T-helper 1 cell treated with Interleukin-12 subunit alpha and Interleukin-12 subunit beta and Interleukin-4 antibody, amounts not matched to agents 30 μg/mL and 1 μg/mL, for 36 hours (primary cell): ENCODE measurements around the gene TMIGD2.

Source experiments
- H3K27ac Mint-ChIP-seq: one replicate; pipeline ENCODE4 v1.8.0; 2021; ENCODE audit warnings: mild to moderate bottlenecking, mixed read lengths
- H3K27me3 Mint-ChIP-seq: one replicate; pipeline ENCODE4 v1.8.0; 2021; ENCODE audit warnings: low read depth, mixed read lengths
- H3K36me3 Mint-ChIP-seq: one replicate; pipeline ENCODE4 v1.8.0; 2021; ENCODE audit warnings: low read depth, mixed read lengths
- H3K4me1 Mint-ChIP-seq: one replicate; pipeline ENCODE4 v1.8.0; 2021; ENCODE audit warnings: low read depth, mixed read lengths
- H3K4me3 Mint-ChIP-seq: one replicate; pipeline ENCODE4 v1.8.0; 2021; ENCODE audit warnings: mild to moderate bottlenecking, moderate library complexity, mixed read lengths
- H3K9me3 Mint-ChIP-seq: one replicate; pipeline ENCODE4 v1.8.0; 2021; ENCODE audit warnings: mixed read lengths

Gene TMIGD2

DNA sequence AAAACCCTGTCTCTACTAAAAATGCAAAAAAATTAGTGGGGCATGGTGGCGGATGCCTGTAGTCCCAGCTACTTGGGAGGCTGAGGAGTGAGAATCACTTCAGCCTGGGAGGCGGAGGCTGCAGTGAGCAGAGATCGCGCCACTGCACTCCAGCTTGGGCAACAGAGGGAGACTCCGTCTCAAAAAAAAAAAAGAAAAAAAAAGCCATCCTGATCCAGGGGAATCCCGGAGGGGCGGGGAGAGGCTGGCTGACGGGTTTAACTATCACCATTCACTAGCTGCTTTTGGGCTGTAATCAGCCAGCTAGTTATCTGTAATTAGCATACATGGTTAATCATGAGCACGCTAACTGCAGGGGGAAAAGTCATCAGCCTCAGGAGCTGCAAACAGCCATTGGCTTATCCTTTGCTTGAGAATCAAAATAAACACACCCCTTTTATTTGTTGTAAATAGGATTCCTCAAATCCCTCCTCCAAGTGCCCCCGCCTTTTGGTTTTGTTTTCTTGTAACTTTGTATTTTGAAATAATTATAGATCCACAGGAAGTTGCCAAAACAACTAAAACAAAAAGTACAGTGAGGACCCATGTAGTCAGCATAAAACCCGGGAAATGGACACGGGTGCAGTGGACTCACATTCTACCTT is 11.8 kb upstream of the TMIGD2 start:
- Mint-ChIP-seq H3K27me3 (no peaks in the 10 kb centered on the region), H3K27ac (no peak overlapping the region), H3K4me1 (no peaks in the 10 kb centered on the region), H3K9me3 (peaks cover 3% of the 10 kb centered on the region), H3K36me3 (peaks cover 9% of the 10 kb centered on the region), H3K4me3 (no peak overlapping the region)

DNA sequence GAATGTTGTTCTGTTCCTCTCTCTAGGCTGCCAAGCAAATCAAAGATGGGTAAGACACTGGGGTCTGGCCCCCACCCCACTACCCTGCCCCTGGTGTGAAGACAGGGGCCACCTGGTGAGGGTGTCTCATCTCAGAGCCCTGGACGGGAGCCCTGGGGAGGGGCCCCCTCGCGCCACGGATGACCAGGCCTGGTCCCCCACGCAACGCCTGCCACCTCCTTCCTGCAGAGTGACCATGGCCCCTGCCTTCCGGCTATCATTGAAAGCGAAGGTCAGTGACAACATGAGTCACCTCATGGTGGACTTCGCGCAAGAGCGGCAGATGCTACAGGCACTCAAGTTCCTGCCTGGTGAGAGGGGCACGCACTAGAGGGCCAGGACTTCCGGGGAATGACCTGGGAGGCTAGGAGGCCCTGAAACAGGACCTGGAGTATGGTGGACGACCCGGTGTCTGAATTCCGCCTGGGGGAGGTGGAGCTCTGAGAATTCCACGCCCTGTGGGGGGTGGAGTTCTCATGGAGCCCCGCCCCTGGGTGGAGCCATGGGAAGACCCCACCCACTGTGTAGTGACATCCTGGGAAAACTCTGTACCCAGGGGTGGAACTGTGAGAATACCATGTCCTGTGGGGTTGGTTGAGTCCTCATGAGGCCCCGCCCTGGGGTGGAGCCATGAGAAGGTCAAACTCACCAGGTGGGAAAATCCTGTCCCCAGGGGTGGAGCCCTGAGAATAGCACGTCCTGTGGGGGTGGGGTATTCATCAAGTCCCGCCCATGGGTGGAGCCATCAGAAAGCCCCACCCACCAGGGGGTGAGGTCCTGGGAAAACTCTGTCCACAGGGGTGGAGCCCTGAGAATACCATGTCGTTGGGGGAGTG is 8.3 kb upstream of the TMIGD2 start:
- Mint-ChIP-seq H3K27me3 (no peaks in the 10 kb centered on the region), H3K36me3 (peaks cover 4% of the 10 kb centered on the region), H3K4me3 (no peak overlapping the region), H3K4me1 (peaks cover under 1% of the 10 kb centered on the region), H3K27ac (no peak overlapping the region), H3K9me3 (no peaks in the 10 kb centered on the region)

GRCh38 chr19:4305659-4306058 is 3.5 kb upstream of the TMIGD2 start:
- H3K4me1 Mint-ChIP-seq, result peaks cover 22% of the 10 kb centered on the region
- peaks cover 8% of the 10 kb centered on the region for H3K36me3 Mint-ChIP-seq
- peak overlapping the region; percentile 83 for H3K27ac Mint-ChIP-seq
- H3K27me3 Mint-ChIP-seq, result no peaks in the 10 kb centered on the region
- no peaks in the 10 kb centered on the region for H3K9me3 Mint-ChIP-seq
- peak overlapping the region; percentile 76 for H3K4me3 Mint-ChIP-seq

GRCh38 chr19:4305257-4305612 is 3.0 kb upstream of the TMIGD2 start:
- H3K4me3 Mint-ChIP-seq, result peak overlapping the region; percentile 76
- H3K4me1 Mint-ChIP-seq, result peaks cover 24% of the 10 kb centered on the region
- peaks cover 11% of the 10 kb centered on the region for H3K36me3 Mint-ChIP-seq
- peak overlapping the region; percentile 83 for H3K27ac Mint-ChIP-seq
- no peaks in the 10 kb centered on the region for H3K27me3 Mint-ChIP-seq
- H3K9me3 Mint-ChIP-seq, result no peaks in the 10 kb centered on the region

DNA sequence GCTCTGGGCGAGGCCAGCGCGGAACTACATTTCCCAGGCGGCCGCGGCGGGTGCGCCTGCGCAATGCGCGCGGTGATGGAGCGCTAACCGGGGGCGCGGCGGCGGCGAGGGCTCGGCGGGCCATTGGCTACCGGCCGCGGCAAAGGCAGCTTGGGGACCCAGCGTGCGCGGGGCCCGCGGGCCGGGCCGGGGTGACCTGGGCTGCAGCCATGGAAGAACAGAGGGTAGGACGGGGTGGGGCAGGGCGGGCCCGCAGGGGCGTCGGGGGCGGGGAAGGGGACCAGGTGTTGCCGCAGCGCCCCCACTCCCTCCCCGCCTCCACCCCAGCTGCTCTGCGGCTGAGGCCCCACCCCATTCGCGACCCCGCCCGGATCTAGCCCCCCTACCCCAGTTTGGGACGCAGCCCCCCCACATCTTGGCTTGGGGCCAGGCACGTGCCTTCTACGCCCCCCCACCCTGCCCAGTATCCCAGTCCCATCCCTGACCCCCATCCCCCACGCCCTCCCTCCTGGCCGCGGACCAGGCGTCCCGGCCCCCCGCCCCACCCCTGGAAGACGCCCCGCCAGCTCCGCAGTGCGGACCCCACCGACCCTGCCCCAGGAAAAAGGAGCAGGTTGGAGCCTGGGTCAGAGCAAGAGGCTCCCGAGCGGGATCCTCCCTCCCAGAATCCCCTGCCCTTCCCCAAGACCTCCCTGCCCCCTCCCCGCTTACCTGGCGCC is 2.5 kb upstream of the TMIGD2 start, which contains the start of gene FSD1:
TSS of gene FSD1 (plus strand) at position 61 of the 719 bp plus-strand sequence. CDS start at position 210, 149 bp downstream.
- H3K27ac Mint-ChIP-seq, result peak within 1 kb of the TSS; percentile 83
- H3K27me3 Mint-ChIP-seq, result no peaks in the 10 kb centered on the region

GRCh38 chr19:4303819-4304537 is 1.8 kb upstream of the TMIGD2 start:
- Mint-ChIP-seq H3K4me1 (peaks cover 24% of the 10 kb centered on the region), H3K27ac (peak overlapping the region; percentile 67), H3K27me3 (no peaks in the 10 kb centered on the region), H3K4me3 (peak overlapping the region; percentile 60), H3K36me3 (peaks cover 11% of the 10 kb centered on the region), H3K9me3 (no peaks in the 10 kb centered on the region)

More for the DNA sequence above, 2.5 kb upstream of the TMIGD2 start, which contains the start of gene FSD1:
- peaks cover 11% of the 10 kb centered on the region for H3K36me3 Mint-ChIP-seq
- H3K9me3 Mint-ChIP-seq, result no peaks in the 10 kb centered on the region
- H3K4me3 Mint-ChIP-seq, result peak within 1 kb of the TSS; percentile 76
- H3K4me1 Mint-ChIP-seq, result peaks cover 24% of the 10 kb centered on the region

DNA sequence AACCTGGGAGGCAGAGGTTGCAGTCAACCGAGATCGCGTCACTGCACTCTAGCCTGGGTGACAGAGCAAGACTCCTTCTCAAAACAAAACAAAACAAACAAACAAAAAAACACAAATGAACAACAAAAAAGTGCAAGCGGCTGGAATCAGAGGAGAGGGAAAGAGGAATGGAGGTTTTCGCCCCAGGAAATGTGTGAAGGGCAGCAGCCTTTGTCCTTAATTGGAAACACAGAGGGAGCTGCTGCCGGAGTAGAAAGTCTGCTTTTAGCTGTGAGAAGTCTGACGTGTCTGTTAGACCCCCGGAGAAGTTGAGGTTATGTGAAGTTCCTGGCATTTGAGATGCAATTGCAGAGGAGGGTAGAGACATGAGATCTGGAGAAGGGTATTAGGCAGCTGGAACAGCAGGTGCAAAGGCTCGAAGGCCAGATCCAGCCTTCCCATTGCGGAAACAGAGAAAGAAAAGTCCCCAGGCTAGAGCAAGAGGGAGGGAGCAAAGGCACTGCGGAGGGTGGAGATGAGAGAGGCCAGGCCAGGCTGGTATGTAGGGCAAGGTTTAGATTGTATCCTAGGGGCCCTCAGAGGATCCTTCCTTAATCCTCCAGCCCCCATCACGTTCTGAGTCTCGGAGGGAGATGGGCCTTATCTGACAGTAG is 473 bp downstream of the TMIGD2 start:
- H3K27ac Mint-ChIP-seq, result peak overlapping the region; percentile 85
- peaks cover 27% of the 10 kb centered on the region for H3K4me1 Mint-ChIP-seq
- H3K27me3 Mint-ChIP-seq, result no peaks in the 10 kb centered on the region
- peak overlapping the region; percentile 88 for H3K4me3 Mint-ChIP-seq
- peaks cover 10% of the 10 kb centered on the region for H3K36me3 Mint-ChIP-seq
- no peaks in the 10 kb centered on the region for H3K9me3 Mint-ChIP-seq

- H3K27ac Mint-ChIP-seq, result peak overlapping the region; percentile 68
- H3K4me1 Mint-ChIP-seq, result peaks cover 28% of the 10 kb centered on the region
- no peaks in the 10 kb centered on the region for H3K27me3 Mint-ChIP-seq
- H3K9me3 Mint-ChIP-seq, result no peaks in the 10 kb centered on the region
- peak overlapping the region; percentile 74 for H3K4me3 Mint-ChIP-seq
- H3K36me3 Mint-ChIP-seq, result peaks cover 9% of the 10 kb centered on the region
Observed at GRCh38 chr19:4300589-4300988, 1.6 kb downstream of the TMIGD2 start.

DNA sequence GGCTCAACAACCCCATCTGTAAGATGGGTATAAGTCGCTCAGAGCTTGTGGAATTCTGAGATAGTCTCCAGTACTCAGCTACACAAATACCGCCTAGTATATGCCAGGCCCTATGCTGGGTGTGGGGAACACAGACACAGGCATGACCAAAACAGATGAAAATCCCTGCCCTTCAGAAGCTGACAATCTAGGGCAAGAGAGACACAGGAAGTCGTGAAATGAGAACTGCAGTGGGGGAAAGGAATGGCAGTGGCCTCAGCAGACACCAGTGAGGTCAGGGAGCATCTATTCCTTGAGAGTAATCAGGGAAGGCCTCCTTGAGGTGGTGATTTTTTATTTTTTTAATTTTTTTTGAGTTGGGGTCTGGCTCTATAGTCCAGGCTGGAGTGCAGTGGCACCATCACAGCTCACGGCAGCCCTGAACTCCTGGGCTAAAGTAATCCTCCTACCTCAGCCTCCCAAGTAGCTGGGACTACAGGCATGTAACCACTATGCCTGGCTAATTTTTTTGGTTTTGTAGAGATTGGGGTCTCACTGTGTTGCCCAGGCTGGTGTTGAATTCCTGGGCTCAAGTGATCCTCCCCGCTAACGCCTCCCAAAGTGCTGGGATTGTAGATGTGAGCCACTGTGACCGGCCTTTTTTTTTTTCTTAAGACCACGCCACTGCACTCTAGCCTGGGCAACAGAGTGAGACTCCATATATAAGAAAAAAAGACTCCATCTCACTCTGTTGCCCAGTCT is 3.2 kb downstream of the TMIGD2 start:
- Mint-ChIP-seq H3K9me3 (no peaks in the 10 kb centered on the region), H3K4me1 (peaks cover 23% of the 10 kb centered on the region), H3K36me3 (peaks cover 10% of the 10 kb centered on the region), H3K27me3 (no peaks in the 10 kb centered on the region), H3K27ac (peak overlapping the region; percentile 67), H3K4me3 (peak overlapping the region; percentile 29)

DNA sequence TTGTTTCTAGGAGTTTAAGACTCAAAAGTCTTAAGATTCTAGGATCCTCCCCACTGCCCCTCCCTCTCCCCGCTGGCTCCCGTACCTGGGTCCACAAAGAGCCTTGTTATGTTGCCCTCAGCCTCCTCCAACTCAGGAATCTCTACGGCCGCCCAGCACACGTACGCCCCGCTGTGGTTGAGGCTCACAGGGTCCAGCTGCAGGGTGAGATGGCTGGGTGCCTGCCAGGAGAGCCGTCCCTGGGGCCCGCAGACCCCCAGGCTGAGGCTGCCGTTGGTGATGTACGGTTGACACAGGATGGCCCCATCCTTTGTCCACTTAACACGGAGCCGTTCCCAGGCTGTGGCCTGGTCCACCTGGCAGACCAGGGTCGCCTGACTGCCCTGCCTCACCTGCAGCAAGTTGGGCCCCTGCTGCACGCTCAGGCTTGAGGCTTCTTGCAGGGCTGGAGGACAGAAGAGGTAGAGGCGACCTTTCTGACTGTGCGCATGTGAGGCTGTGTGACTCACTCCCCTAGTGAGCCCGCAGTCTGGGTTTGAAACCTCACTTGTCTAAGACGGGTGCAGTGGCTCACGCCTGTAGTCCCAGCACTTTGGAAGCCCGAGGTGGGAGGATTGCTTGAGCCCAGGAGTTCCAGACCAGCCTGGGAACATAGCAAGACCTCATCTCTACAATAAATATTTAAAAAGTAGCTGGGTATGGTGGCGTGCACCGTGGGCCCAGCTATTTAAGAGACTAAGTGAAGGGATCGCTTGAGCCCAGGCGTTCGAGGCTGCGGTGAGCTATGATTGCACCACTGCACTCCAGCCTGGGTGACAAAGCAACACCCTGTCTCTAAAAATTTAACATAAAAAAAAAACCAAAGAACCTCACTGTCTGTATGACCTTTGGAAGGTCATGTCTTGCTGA is 4.0 kb downstream of the TMIGD2 start:
- H3K36me3 Mint-ChIP-seq, result peaks cover 10% of the 10 kb centered on the region
- no peaks in the 10 kb centered on the region for H3K9me3 Mint-ChIP-seq
- no peaks in the 10 kb centered on the region for H3K27me3 Mint-ChIP-seq
- H3K27ac Mint-ChIP-seq, result peak overlapping the region; percentile 67
- H3K4me3 Mint-ChIP-seq, result peak overlapping the region; percentile 29
- H3K4me1 Mint-ChIP-seq, result peaks cover 18% of the 10 kb centered on the region

DNA sequence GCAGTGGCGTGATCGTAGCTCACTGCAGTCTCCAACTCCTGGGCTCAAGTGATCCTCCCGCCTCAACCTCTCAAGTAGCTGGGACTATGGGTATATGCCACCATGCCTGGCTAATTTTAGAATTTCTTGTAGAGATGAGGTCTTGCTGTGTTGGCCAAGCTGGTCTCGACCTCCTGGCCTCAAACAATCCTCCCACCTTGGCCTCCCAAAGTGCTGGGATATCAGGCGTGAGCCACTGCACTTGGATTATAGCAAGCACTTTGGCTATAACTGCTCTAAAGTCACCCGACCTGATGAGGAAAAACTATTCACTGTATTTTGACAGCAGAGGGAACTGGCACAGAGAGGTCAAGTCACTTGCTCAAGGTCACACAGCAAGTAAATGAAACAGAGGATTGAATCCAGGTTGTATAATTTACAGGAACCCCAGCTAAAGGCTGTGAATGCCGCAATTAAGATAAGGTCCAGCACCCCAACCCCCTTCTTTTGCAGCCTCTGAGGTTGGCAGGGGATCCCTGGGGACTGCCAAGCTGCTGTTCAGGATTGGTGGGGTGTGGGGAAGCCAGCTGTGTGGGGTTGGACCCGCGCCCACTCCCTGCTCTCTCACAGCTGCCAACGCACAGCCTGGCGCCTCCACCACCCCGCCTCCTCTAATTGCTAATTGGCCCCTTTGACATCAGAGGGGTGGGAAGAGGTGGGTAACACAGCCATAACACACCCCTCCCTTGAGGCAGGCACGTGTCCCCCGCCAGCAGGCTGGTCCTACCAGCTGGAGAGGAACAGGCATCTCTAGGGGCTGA is 6.0 kb downstream of the TMIGD2 start:
- no peak overlapping the region for H3K27ac Mint-ChIP-seq
- no peaks in the 10 kb centered on the region for H3K27me3 Mint-ChIP-seq
- H3K36me3 Mint-ChIP-seq, result peaks cover 7% of the 10 kb centered on the region
- H3K9me3 Mint-ChIP-seq, result no peaks in the 10 kb centered on the region
- no peak overlapping the region for H3K4me3 Mint-ChIP-seq
- peaks cover 8% of the 10 kb centered on the region for H3K4me1 Mint-ChIP-seq

DNA sequence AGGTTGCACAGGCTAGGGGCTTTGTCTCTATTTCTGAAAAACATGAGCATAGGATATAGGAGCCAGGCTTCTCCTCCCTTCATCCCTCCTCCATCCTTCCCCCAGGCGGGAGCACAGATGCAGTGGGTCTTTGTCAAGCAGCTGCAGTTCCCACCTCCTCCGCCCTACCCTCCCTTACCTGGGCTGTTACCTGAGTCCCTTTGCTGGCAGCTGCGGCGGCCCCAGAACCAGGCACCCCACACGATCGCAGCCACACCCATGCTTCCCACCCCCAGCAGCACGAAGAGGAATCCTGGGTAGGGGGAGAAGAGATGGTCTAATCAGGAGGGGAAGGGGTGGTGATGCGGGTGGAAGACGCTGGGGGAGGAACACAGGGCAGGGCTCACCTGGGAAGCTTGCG is 7.8 kb downstream of the TMIGD2 start:
- H3K27ac Mint-ChIP-seq, result no peak overlapping the region
- no peak overlapping the region for H3K4me3 Mint-ChIP-seq
- H3K4me1 Mint-ChIP-seq, result peaks cover 4% of the 10 kb centered on the region
- H3K9me3 Mint-ChIP-seq, result no peaks in the 10 kb centered on the region
- peaks cover 4% of the 10 kb centered on the region for H3K36me3 Mint-ChIP-seq
- H3K27me3 Mint-ChIP-seq, result no peaks in the 10 kb centered on the region
